Measurements from ENCODE around the gene ATG2A. TPM values are rescaled to one million over a fixed set of nuclear protein-coding genes. Genes with fewer than 3 reads are reported as not detected.
A peak's percentile ranks its signal among the peaks of the same experiment; 100 is the strongest.

ATG2A gene
- total RNA-seq, 1 donor: 25.7 TPM

- Histone ChIP-seq H2AFZ (ENCODE audit: low read length) (no peak overlapping the region), H3K4me1 (ENCODE audit: insufficient read depth, low read length) (peaks cover 40% of the 10 kb centered on the region), H3K9me3 (ENCODE audit: low read depth, low read length) (no peaks in the 10 kb centered on the region), H3K36me3 (ENCODE audit: insufficient read depth, low read length) (peaks cover 31% of the 10 kb centered on the region), H3K79me2 (ENCODE audit: insufficient read depth, low read length) (peaks cover 71% of the 10 kb centered on the region), H4K20me1 (ENCODE audit: insufficient read depth, low read length) (peaks cover 61% of the 10 kb centered on the region), H3K4me3 (ENCODE audit: insufficient read depth, low read length) (peak overlapping the region; percentile 90), H3K27me3 (ENCODE audit: insufficient read depth, low read length) (no peaks in the 10 kb centered on the region), H3K4me2 (ENCODE audit: insufficient read depth, low read length) (peak overlapping the region; percentile 94), H3K27ac (ENCODE audit: low read depth, low read length) (peak overlapping the region; percentile 83)
- peak; percentile 12 for TF ChIP-seq CTCF (IDR thresholded peaks at IDR 0.05; ENCODE audit: extremely low read depth, low read depth, low read length)
- DNase-seq (ENCODE audit: insufficient read length, low spot score, missing footprints): no peak
These were observed 41.4 kb downstream of the ATG2A start for GRCh38 chr11:64875369-64876228.

- H3K4me2 ChIP-seq (ENCODE audit: insufficient read depth, low read length): no peak overlapping the region
- H3K9me3 ChIP-seq (ENCODE audit: low read depth, low read length): no peaks in the 10 kb centered on the region
- H3K4me3 ChIP-seq (ENCODE audit: insufficient read depth, low read length): no peak overlapping the region
- H3K4me1 ChIP-seq (ENCODE audit: insufficient read depth, low read length): peaks cover 40% of the 10 kb centered on the region
- H3K27me3 ChIP-seq (ENCODE audit: insufficient read depth, low read length): no peaks in the 10 kb centered on the region
- no peak overlapping the region for H3K27ac ChIP-seq (ENCODE audit: low read depth, low read length)
- H3K36me3 ChIP-seq (ENCODE audit: insufficient read depth, low read length): peaks cover 36% of the 10 kb centered on the region
- no peak overlapping the region for H2AFZ ChIP-seq (ENCODE audit: low read length)
- no peak for DNase-seq (ENCODE audit: insufficient read length, low spot score, missing footprints)
- TF ChIP-seq CTCF (IDR thresholded peaks at IDR 0.05; ENCODE audit: extremely low read depth, low read depth, low read length): no peak
- peaks cover 70% of the 10 kb centered on the region for H4K20me1 ChIP-seq (ENCODE audit: insufficient read depth, low read length)
- peaks cover 81% of the 10 kb centered on the region for H3K79me2 ChIP-seq (ENCODE audit: insufficient read depth, low read length)
These were observed 42.4 kb downstream of the ATG2A start for GRCh38 chr11:64874308-64875240.

- no peaks in the 10 kb centered on the region for H3K27me3 ChIP-seq (ENCODE audit: insufficient read depth, low read length)
- no peaks in the 10 kb centered on the region for H3K9me3 ChIP-seq (ENCODE audit: low read depth, low read length)
- H3K4me2 ChIP-seq (ENCODE audit: insufficient read depth, low read length): no peak overlapping the region
- peaks cover 44% of the 10 kb centered on the region for H3K36me3 ChIP-seq (ENCODE audit: insufficient read depth, low read length)
- TF ChIP-seq CTCF (IDR thresholded peaks at IDR 0.05; ENCODE audit: extremely low read depth, low read depth, low read length): no peak
- peaks cover 84% of the 10 kb centered on the region for H4K20me1 ChIP-seq (ENCODE audit: insufficient read depth, low read length)
- no peak for DNase-seq (ENCODE audit: insufficient read length, low spot score, missing footprints)
- H3K27ac ChIP-seq (ENCODE audit: low read depth, low read length): peak overlapping the region; percentile 2
- no peak overlapping the region for H2AFZ ChIP-seq (ENCODE audit: low read length)
- peaks cover 93% of the 10 kb centered on the region for H3K79me2 ChIP-seq (ENCODE audit: insufficient read depth, low read length)
- peaks cover 49% of the 10 kb centered on the region for H3K4me1 ChIP-seq (ENCODE audit: insufficient read depth, low read length)
- no peak overlapping the region for H3K4me3 ChIP-seq (ENCODE audit: insufficient read depth, low read length)
These were observed 44.1 kb downstream of the ATG2A start for GRCh38 chr11:64872790-64873488.
